HCT116 (cell line): ENCODE data around the gene SARS2. TPM values are rescaled to one million over a fixed set of nuclear protein-coding genes. Genes with fewer than 3 reads are reported as not detected.

Experiments used
- ATAC-seq: fragments of 200-7000 bp; cut with Tn5 transposase; 2 replicates; pipeline ENCODE4 v1.9.1; 2020; ENCODE audit warnings: mild to moderate bottlenecking, moderate library complexity
- BruUV-seq: library from RNA; stranded (reverse); fragments of 400-500 nt; replicated peaks from 2 replicates; lab custom pipeline; 2021; lab: Mats Ljungman, UMichigan
- CTCF ChIA-PET: fragments of 300-600 bp; sonication (Branson Sonifier 250); formaldehyde crosslinking; loops from one replicate; lab custom pipeline; 2021; ENCODE audit warnings: antibody characterized with exemption; lab: Charles Lee
- POLR2A ChIA-PET: fragments of 300-600, 350-600 bp; sonication (Branson Sonifier 250); formaldehyde crosslinking; loops from one replicate; lab custom pipeline; 2021; ENCODE audit warnings: antibody characterized with exemption; lab: Charles Lee
- RAD21 ChIA-PET, 2 experiments: fragments of 300-600 bp; sonication (Branson Sonifier 250); formaldehyde crosslinking; loops; one replicate each; lab custom pipeline; 2023; ENCODE audit warnings: low total read pairs in 2 of 2; ENCODE audit not compliant: uncharacterized antibody in 2 of 2, unreplicated experiment in 2 of 2, low non-redundant PET in 1 of 2; lab: Charles Lee
- DNase-seq: peaks from one replicate; pipeline ENCODE4 v3.0.0-alpha.2; 2010; ENCODE audit warnings: low read depth, low spot score
- H2AFZ ChIP-seq: fragments of 200-600 bp; shearing (Covaris generic), sonication (generic); 2 replicates; pipeline ENCODE4 v1.6.1; 2017; ENCODE audit warnings: low read depth, mixed run types, mixed read lengths, antibody characterized with exemption, low read length; ENCODE audit not compliant: poor library complexity, severe bottlenecking
- H3K27ac ChIP-seq: 2 replicates; pipeline ENCODE4 v1.5.1; 2012; ENCODE audit warnings: low read depth, low read length
- H3K27me3 ChIP-seq: fragments of 200-600 bp; sonication (generic); 2 replicates; pipeline ENCODE4 v1.6.1; 2016; ENCODE audit warnings: mixed run types, low read length, mixed read lengths; ENCODE audit not compliant: insufficient read depth
- H3K36me3 ChIP-seq, 2 experiments: fragments of 200-500 bp in 1 of 2; fragments of 200-600 bp in 1 of 2; sonication (Bioruptor generic) in 1 of 2; sonication (generic) in 1 of 2; 2 replicates each; pipeline versions ENCODE4 v1.5.1 to v1.6.1; 2014 to 2016; ENCODE audit warnings: low read length in 2 of 2, inconsistent platforms in 1 of 2, mixed read lengths in 1 of 2, mixed run types in 1 of 2; ENCODE audit not compliant: insufficient read depth in 2 of 2, control insufficient read depth in 1 of 2
- H3K4me1 ChIP-seq, 2 experiments: fragments of 200-600 bp in 1 of 2; sonication (generic) in 1 of 2; 2 replicates each; pipeline versions ENCODE4 v1.5.1 to v1.6.1; 2012 to 2017; ENCODE audit warnings: low read length in 2 of 2, inconsistent platforms in 1 of 2, mild to moderate bottlenecking in 1 of 2, mixed read lengths in 1 of 2, mixed run types in 1 of 2, moderate library complexity in 1 of 2; ENCODE audit not compliant: insufficient read depth in 2 of 2, control insufficient read depth in 1 of 2
- H3K4me2 ChIP-seq: fragments of 200-600 bp; sonication (generic); 2 replicates; pipeline ENCODE4 v1.6.1; 2017; ENCODE audit warnings: mixed run types, low read length, mixed read lengths
- H3K4me3 ChIP-seq, 2 experiments: fragments of 200-600 bp in 1 of 2; sonication (generic) in 1 of 2; replicated peaks in 1 of 2; 2 replicates each; pipeline ENCODE4 v1.5.1; 2011 to 2016; ENCODE audit warnings: low read length in 2 of 2, control low read depth in 1 of 2, low read depth in 1 of 2, mild to moderate bottlenecking in 1 of 2, mixed read lengths in 1 of 2, mixed run types in 1 of 2
- H3K79me2 ChIP-seq: fragments of 200-600 bp; sonication (generic); 2 replicates; pipeline ENCODE4 v1.6.1; 2017; ENCODE audit warnings: mild to moderate bottlenecking, mixed run types, low read length, moderate library complexity, mixed read lengths; ENCODE audit not compliant: insufficient read depth
- H3K9ac ChIP-seq: fragments of 200-600 bp; sonication (generic); 2 replicates; pipeline ENCODE4 v1.6.1; 2016; ENCODE audit warnings: low read length, mixed read lengths
- H3K9me2 ChIP-seq: fragments of 200-600 bp; sonication (generic), shearing (Covaris generic); 2 replicates; pipeline ENCODE4 v1.6.1; 2017; ENCODE audit warnings: mixed run types, mild to moderate bottlenecking, moderate library complexity; ENCODE audit not compliant: insufficient read depth
- H3K9me3 ChIP-seq, 2 experiments: fragments of 200-500 bp in 1 of 2; fragments of 200-600 bp in 1 of 2; sonication (Bioruptor generic) in 1 of 2; sonication (generic) in 1 of 2; 2 replicates each; pipeline ENCODE4 v1.6.1; 2014 to 2017; ENCODE audit warnings: low read length in 2 of 2, mixed read lengths in 2 of 2, inconsistent platforms in 1 of 2, low read depth in 1 of 2, mild to moderate bottlenecking in 1 of 2, mixed run types in 1 of 2, moderate library complexity in 1 of 2; ENCODE audit not compliant: control insufficient read depth in 1 of 2, insufficient read depth in 1 of 2
- H4K20me1 ChIP-seq: fragments of 200-600 bp; sonication (generic), shearing (Covaris generic); 2 replicates; pipeline ENCODE4 v1.6.1; 2017; ENCODE audit warnings: mixed run types, mild to moderate bottlenecking, moderate library complexity; ENCODE audit not compliant: insufficient read depth
- CTCF ChIP-seq, 3 experiments: fragments of 200-600 bp in 1 of 3; sonication (generic) in 1 of 3; IDR thresholded peaks in 2 of 3; conservative IDR thresholded peaks in 1 of 3; 2 replicates each; pipeline ENCODE4 v1.5.1; 2012 to 2017; ENCODE audit warnings: low read depth in 2 of 3, low read length in 2 of 3, antibody characterized with exemption in 1 of 3, borderline replicate concordance in 1 of 3, control low read depth in 1 of 3, mild to moderate bottlenecking in 1 of 3, mixed read lengths in 1 of 3, mixed run types in 1 of 3, moderate library complexity in 1 of 3; ENCODE audit not compliant: insufficient read depth in 1 of 3
- EZH2 ChIP-seq: fragments of 200-600 bp; sonication (generic); IDR thresholded peaks from 2 replicates; pipeline ENCODE4 v1.6.1; 2017; ENCODE audit warnings: antibody characterized with exemption, mixed run types
- EZH2phosphoT487 ChIP-seq: fragments of 200-600 bp; IDR thresholded peaks from 2 replicates; pipeline ENCODE4 v1.6.1; 2018; ENCODE audit warnings: antibody characterized with exemption, borderline replicate concordance
- JUND ChIP-seq: IDR thresholded peaks from 2 replicates; pipeline ENCODE4 v1.6.1; 2012
- RAD21 ChIP-seq: IDR thresholded peaks from 2 replicates; pipeline ENCODE4 v1.6.1; 2012; ENCODE audit warnings: low read depth, mild to moderate bottlenecking
- ZNF274 ChIP-seq: fragments of 200-500 bp; sonication (Bioruptor generic); IDR thresholded peaks from 2 replicates; pipeline ENCODE4 v1.6.1; 2014; ENCODE audit warnings: mild to moderate bottlenecking, low read depth, low read length, inconsistent platforms
- intact Hi-C: fragments of 100-400 bp; cut with micrococcal nuclease; formaldehyde crosslinking; loops from 2 replicates; pipeline ENCODE4 v1.10.0; 2022
- total RNA-seq: library from RNA; stranded (reverse); gene quantifications from one replicate; pipeline ENCODE4 v1.2.1, GENCODE V29; 2021; ENCODE audit not compliant: unreplicated experiment

SARS2 gene
- total RNA-seq, 1 experiment from 2014 or later, result 58.2 TPM

GRCh38 chr19:38932425-38933179 is 2.0 kb upstream of the SARS2 start:
- Histone ChIP-seq H3K9me2 (no peaks in the 10 kb centered on the region), H3K36me3 (peaks cover 7 to 25% of the 10 kb centered on the region in 2 experiments), H3K4me2 (peak overlapping the region; percentile 95), H3K27ac (peak overlapping the region; percentile 21), H3K27me3 (no peaks in the 10 kb centered on the region), H3K4me1 (peaks cover 11 to 20% of the 10 kb centered on the region in 2 experiments; a peak in 3 of 4 replicates), H3K9ac (no peak overlapping the region), H4K20me1 (no peaks in the 10 kb centered on the region), H2AFZ (no peak overlapping the region), H3K9me3 (peaks cover 0 to 9% of the 10 kb centered on the region in 2 experiments; a peak in 1 of 4 replicates), H3K79me2 (peaks cover 53% of the 10 kb centered on the region), H3K4me3 (peak overlapping the region in 1 of 2 experiments; percentile 98; a peak in 2 of 4 replicates)
- intact Hi-C loops, result loop anchor here (5.0 to 10.0 kb wide), 3 partner anchors 200 to 418 kb away; no protein-coding TSS in a partner anchor
- ATAC-seq (no peak), DNase-seq (peak; percentile 26)
- CTCF ChIA-PET, result interaction anchor here (0.9 kb wide), 1 partner anchor 84 kb away, joined by 3 read pairs; no protein-coding TSS in a partner anchor
- BruUV-seq, result no TSS peak
- peak; percentile 51 for TF ChIP-seq RAD21
- peak; percentile 31 to 53 (median 47); a peak in 5 of 6 replicates for TF ChIP-seq CTCF (IDR thresholded peaks at IDR 0.05 in 2 of 3, conservative IDR thresholded peaks at IDR 0.05 in 1 of 3; ENCODE audit: borderline replicate concordance in 1 of 3, insufficient read depth in 1 of 3, low read depth in 2 of 3, low read length in 2 of 3)
- no peak for TF ChIP-seq ZNF274
- RAD21 ChIA-PET, result interaction anchor here in 1 of 2 experiments (0.7 kb wide), 1 partner anchor 123 kb away, joined by 3 read pairs; no protein-coding TSS in a partner anchor
- POLR2A ChIA-PET, result no interaction called here

GRCh38 chr19:38931521-38931793 is 894 bp upstream of the SARS2 start:
- peaks cover 7 to 25% of the 10 kb centered on the region in 2 experiments for H3K36me3 ChIP-seq
- no peak for TF ChIP-seq JUND
- no peak for TF ChIP-seq EZH2phosphoT487
- TF ChIP-seq EZH2, result no peak
- ChIA-PET POLR2A (interaction anchor here (2.0 kb wide), 1 partner anchor 82 kb away, joined by 10 read pairs; no protein-coding TSS in a partner anchor), CTCF (interaction anchor here (1.6 to 2.1 kb wide), 3 partner anchors 20 to 528 kb away, joined by 3 to 32 read pairs (median 5); partner anchors contain the start of gene FAM98C), RAD21 (interaction anchor here in 1 of 2 experiments (0.7 kb wide), 1 partner anchor 20 kb away, joined by 3 read pairs; no protein-coding TSS in a partner anchor)
- peak overlapping the region; percentile 95 for H3K4me2 ChIP-seq
- H3K9me3 ChIP-seq, result peaks cover 0 to 9% of the 10 kb centered on the region in 2 experiments; a peak in 1 of 4 replicates
- BruUV-seq, result no TSS peak
- H2AFZ ChIP-seq, result no peak overlapping the region
- no peaks in the 10 kb centered on the region for H4K20me1 ChIP-seq
- H3K9me2 ChIP-seq, result no peaks in the 10 kb centered on the region
- peak overlapping the region; percentile 99 for H3K9ac ChIP-seq
- H3K27me3 ChIP-seq, result no peaks in the 10 kb centered on the region
- intact Hi-C loops, result loop anchor here (2.0 to 10.0 kb wide), 4 partner anchors 81 to 417 kb away; no protein-coding TSS in a partner anchor
- H3K4me1 ChIP-seq, result peaks cover 11 to 20% of the 10 kb centered on the region in 2 experiments; a peak in 3 of 4 replicates
- H3K79me2 ChIP-seq, result peaks cover 56% of the 10 kb centered on the region
- H3K27ac ChIP-seq, result peak overlapping the region; percentile 82
- DNase-seq, result no peak
- ATAC-seq, result no peak
- H3K4me3 ChIP-seq, result peak overlapping the region; percentile 98 to 100
